ENCODE results near the gene KIAA1328. TPM values are rescaled to one million over a fixed set of nuclear protein-coding genes. Genes with fewer than 3 reads are reported as not detected.
A peak's percentile ranks its signal among the peaks of the same experiment; 100 is the strongest.

The KIAA1328 gene
- total and polyA plus RNA-seq, 9 of the 15 experiments (the other 6 are each of a cell fraction or from before 2014, with no cell fraction given) = 4.0 to 8.6 (median 7.4) TPM

- TF ChIP-seq, protein P1, sequence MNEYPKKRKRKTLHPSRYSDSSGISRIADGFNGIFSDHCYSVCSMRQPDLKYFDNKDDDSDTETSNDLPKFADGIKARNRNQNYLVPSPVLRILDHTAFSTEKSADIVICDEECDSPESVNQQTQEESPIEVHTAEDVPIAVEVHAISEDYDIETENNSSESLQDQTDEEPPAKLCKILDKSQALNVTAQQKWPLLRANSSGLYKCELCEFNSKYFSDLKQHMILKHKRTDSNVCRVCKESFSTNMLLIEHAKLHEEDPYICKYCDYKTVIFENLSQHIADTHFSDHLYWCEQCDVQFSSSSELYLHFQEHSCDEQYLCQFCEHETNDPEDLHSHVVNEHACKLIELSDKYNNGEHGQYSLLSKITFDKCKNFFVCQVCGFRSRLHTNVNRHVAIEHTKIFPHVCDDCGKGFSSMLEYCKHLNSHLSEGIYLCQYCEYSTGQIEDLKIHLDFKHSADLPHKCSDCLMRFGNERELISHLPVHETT (CRISPR knock-in tag; conservative IDR thresholded peaks at IDR 0.05 in 1 of 2, IDR thresholded peaks at IDR 0.05 in 1 of 2) = peak in 1 of 2 experiments; percentile 96; a peak in 2 of 4 replicates
- no peak for TF ChIP-seq STAT5A (IDR thresholded peaks at IDR 0.05; ENCODE audit: borderline replicate concordance, low read length)
- no peak for TF ChIP-seq ZNF586 (CRISPR knock-in tag; conservative IDR thresholded peaks at IDR 0.05)
- TF ChIP-seq ZEB2 (IDR thresholded peaks at IDR 0.05) = no peak; the same call in 1 of the 2 replicates
- TF ChIP-seq ZNF140 (CRISPR knock-in tag; IDR thresholded peaks at IDR 0.05) = no peak
- TF ChIP-seq ZNF436 (CRISPR knock-in tag; IDR thresholded peaks at IDR 0.05) = no peak
- peak; percentile 58 to 83; a peak in 3 of 4 replicates for TF ChIP-seq UBTF (IDR thresholded peaks at IDR 0.05; ENCODE audit: borderline replicate concordance in 1 of 2, low read depth in 2 of 2, low read length in 2 of 2)
- no peak for TF ChIP-seq CHD4 (IDR thresholded peaks at IDR 0.05; ENCODE audit: insufficient read depth, insufficient replicate concordance, low read depth, low read length, poor library complexity, severe bottlenecking)
- peak; percentile 23; the same call in 1 of the 2 replicates for TF ChIP-seq ELF4 (CRISPR knock-in tag; IDR thresholded peaks at IDR 0.05)
- no peak for TF ChIP-seq MCM7 (IDR thresholded peaks at IDR 0.05)
- peak; percentile 58 for TF ChIP-seq MAX (CRISPR knock-in tag; IDR thresholded peaks at IDR 0.05)
- no peak for TF ChIP-seq KHSRP (IDR thresholded peaks at IDR 0.05)
- peak; percentile 59; the same call in 1 of the 2 replicates for TF ChIP-seq GABPA (tag; conservative IDR thresholded peaks at IDR 0.05; ENCODE audit: low read depth)
- TF ChIP-seq HNRNPLL (IDR thresholded peaks at IDR 0.05; ENCODE audit: low read depth, low read length, poor library complexity, severe bottlenecking) = no peak
- TF ChIP-seq MAFF (IDR thresholded peaks at IDR 0.05; ENCODE audit: low read length) = no peak
- no peak for TF ChIP-seq RBM17 (IDR thresholded peaks at IDR 0.05; ENCODE audit: borderline replicate concordance, low read depth, low read length)
- peak; percentile 95 for TF ChIP-seq RBM25 (IDR thresholded peaks at IDR 0.05; ENCODE audit: low read depth, low read length, severe bottlenecking)
- TF ChIP-seq U2AF1 (optimal IDR thresholded peaks at IDR 0.05; ENCODE audit: low read depth, low read length) = no peak
- TF ChIP-seq ZNF644 (tag; IDR thresholded peaks at IDR 0.05; ENCODE audit: low read depth) = no peak
- TF ChIP-seq NR2C1 (IDR thresholded peaks at IDR 0.05) = no peak
- TF ChIP-seq NR2C1 (tag; IDR thresholded peaks at IDR 0.05) = peak; percentile 50; the same call in 1 of the 2 replicates
- TF ChIP-seq ZKSCAN3 (CRISPR knock-in tag; IDR thresholded peaks at IDR 0.05) = no peak
- TF ChIP-seq NCOA2 (IDR thresholded peaks at IDR 0.05; ENCODE audit: partially characterized antibody in 2 of 2) = no peak
Measured at GRCh38 chr18:36828630-36829361, at the start of gene KIAA1328, which contains the start of gene TPGS2 (continued).

Data from K562 (cell line).